ENCODE data around the gene FLT4. TPM values are rescaled to one million over a fixed set of nuclear protein-coding genes. Genes with fewer than 3 reads are reported as not detected.
A peak's percentile ranks its signal among the peaks of the same experiment; 100 is the strongest.

The FLT4 gene
- total RNA-seq, 1 experiment from 2014 or later = 6.3 TPM

DNA sequence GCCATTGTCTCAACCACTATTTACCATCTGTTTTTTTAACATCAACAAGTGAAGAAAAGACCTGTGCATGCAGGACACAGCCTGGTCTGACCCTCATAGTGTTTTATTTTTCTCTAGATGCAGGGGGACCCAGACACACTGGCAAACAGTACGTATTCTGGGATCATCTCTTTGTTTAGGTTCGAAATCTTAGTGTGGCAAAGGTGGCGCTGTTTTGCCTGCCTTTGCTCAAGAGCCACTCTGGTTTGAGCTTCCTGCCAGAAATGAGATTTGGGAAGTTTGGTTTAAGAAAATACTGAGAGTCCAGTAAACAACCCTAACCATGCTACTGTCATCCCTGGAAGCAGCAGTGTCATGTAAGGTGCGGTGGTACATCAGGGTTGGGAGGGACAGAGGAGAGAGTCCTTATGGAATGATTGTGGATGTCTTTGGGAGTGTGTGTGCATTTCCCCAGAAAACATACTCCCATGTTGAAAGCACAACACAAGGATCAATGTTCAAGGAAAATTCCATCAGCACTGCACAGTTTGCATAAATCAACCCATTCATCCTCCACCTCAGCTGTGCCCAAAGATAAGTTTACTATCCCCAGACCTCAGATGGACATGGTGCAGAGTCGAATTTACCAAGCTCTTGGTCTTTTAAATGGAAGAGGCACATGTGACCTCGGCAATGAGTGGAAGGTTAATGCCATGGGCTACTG is 34.0 kb upstream of the FLT4 start:
- no peak overlapping the region for H3K4me2 ChIP-seq (ENCODE audit: insufficient read depth, insufficient read length, low read length)
- Mint-ChIP-seq H3K27ac (no peak overlapping the region), H3K27me3 (ENCODE audit: low read depth) (peaks cover 17% of the 10 kb centered on the region), H3K36me3 (ENCODE audit: insufficient read depth in 1 of 3, low read depth in 3 of 3) (peaks cover 0 to 14% (median 2%) of the 10 kb centered on the region in 3 experiments; a peak in 4 of 7 replicates), H3K9me3 (peaks cover 16 to 20% of the 10 kb centered on the region in 2 experiments), H3K4me1 (peaks cover 8 to 11% of the 10 kb centered on the region in 2 experiments), H3K4me3 (no peak overlapping the region)
- peaks cover 2% of the 10 kb centered on the region; the same call in 1 of the 2 replicates for H3K4me1 ChIP-seq (ENCODE audit: insufficient read depth, low read length)
- no peak overlapping the region for H3K18ac ChIP-seq (ENCODE audit: insufficient read length, low read depth, low read length)
- H2BK12ac ChIP-seq (ENCODE audit: insufficient read length, low read depth, low read length) = no peak overlapping the region
- no peaks in the 10 kb centered on the region for H3K23me2 ChIP-seq (ENCODE audit: insufficient read length, low read depth, low read length, poor library complexity, severe bottlenecking)
- H3T11ph ChIP-seq (ENCODE audit: low read length) = no peak overlapping the region
- no peaks in the 10 kb centered on the region for H4K20me1 ChIP-seq (ENCODE audit: control insufficient read depth, insufficient read depth, insufficient read length)
- TF ChIP-seq, protein P1, sequence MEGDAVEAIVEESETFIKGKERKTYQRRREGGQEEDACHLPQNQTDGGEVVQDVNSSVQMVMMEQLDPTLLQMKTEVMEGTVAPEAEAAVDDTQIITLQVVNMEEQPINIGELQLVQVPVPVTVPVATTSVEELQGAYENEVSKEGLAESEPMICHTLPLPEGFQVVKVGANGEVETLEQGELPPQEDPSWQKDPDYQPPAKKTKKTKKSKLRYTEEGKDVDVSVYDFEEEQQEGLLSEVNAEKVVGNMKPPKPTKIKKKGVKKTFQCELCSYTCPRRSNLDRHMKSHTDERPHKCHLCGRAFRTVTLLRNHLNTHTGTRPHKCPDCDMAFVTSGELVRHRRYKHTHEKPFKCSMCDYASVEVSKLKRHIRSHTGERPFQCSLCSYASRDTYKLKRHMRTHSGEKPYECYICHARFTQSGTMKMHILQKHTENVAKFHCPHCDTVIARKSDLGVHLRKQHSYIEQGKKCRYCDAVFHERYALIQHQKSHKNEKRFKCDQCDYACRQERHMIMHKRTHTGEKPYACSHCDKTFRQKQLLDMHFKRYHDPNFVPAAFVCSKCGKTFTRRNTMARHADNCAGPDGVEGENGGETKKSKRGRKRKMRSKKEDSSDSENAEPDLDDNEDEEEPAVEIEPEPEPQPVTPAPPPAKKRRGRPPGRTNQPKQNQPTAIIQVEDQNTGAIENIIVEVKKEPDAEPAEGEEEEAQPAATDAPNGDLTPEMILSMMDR (conservative IDR thresholded peaks at IDR 0.05) = peak; percentile 37; the same call in 2 of the 3 replicates
- H2AK5ac ChIP-seq (ENCODE audit: insufficient read length, low read length) = no peak overlapping the region
- no peak overlapping the region for H4K91ac ChIP-seq (ENCODE audit: insufficient read length, low read depth, low read length)
- no CpG with 5 or more reads among the region's 6 CpGs for WGBS (ENCODE audit: extremely low coverage, insufficient read length, low lambda C conversion rate)
- H3K79me2 ChIP-seq (ENCODE audit: insufficient read depth, low read length) = no peaks in the 10 kb centered on the region
- H3K4ac ChIP-seq (ENCODE audit: low read depth, low read length) = no peak overlapping the region
- no peaks in the 10 kb centered on the region for H3K79me1 ChIP-seq (ENCODE audit: insufficient read depth, low read depth, low read length, poor library complexity, severe bottlenecking)
- H2BK15ac ChIP-seq (ENCODE audit: low read depth, low read length) = no peak overlapping the region
- H3K27ac ChIP-seq (ENCODE audit: insufficient read length, low read depth, low read length) = no peak overlapping the region
- no peak overlapping the region for H4K5ac ChIP-seq (ENCODE audit: insufficient read length, low read depth, low read length)
- no peak overlapping the region for H3K23ac ChIP-seq (ENCODE audit: insufficient read length, low read depth, low read length)
- no peak overlapping the region for H3K14ac ChIP-seq (ENCODE audit: insufficient read depth, low read length)
- H3K9ac ChIP-seq (ENCODE audit: extremely low read depth, insufficient read length, low read length) = no peak overlapping the region
- H3K56ac ChIP-seq (ENCODE audit: insufficient read length, low read depth, low read length) = no peak overlapping the region
- no peak overlapping the region for H2BK20ac ChIP-seq (ENCODE audit: low read depth, low read length, poor library complexity, severe bottlenecking)
- DNase-seq = no peak
- H2AFZ ChIP-seq (ENCODE audit: low read length) = no peak overlapping the region
- no peak overlapping the region for H4K8ac ChIP-seq (replicated peaks; ENCODE audit: insufficient read length, low read depth, low read length)
- H3K9me3 ChIP-seq (ENCODE audit: control insufficient read depth, low read depth, low read length) = peaks cover 6% of the 10 kb centered on the region
- H3K27me3 ChIP-seq (ENCODE audit: insufficient read depth, low read length) = no peaks in the 10 kb centered on the region
- no peak overlapping the region for H2BK5ac ChIP-seq (ENCODE audit: insufficient read length, low read length)
- no peak overlapping the region for H2BK120ac ChIP-seq (ENCODE audit: low read depth, low read length, poor library complexity, severe bottlenecking)

All from H9 (cell line).